ENCODE data around the gene SPAG9. TPM values are rescaled to one million over a fixed set of nuclear protein-coding genes. Genes with fewer than 3 reads are reported as not detected.

Gene SPAG9
- total RNA-seq, 1 donor from 2014 or later: 108 TPM

DNA sequence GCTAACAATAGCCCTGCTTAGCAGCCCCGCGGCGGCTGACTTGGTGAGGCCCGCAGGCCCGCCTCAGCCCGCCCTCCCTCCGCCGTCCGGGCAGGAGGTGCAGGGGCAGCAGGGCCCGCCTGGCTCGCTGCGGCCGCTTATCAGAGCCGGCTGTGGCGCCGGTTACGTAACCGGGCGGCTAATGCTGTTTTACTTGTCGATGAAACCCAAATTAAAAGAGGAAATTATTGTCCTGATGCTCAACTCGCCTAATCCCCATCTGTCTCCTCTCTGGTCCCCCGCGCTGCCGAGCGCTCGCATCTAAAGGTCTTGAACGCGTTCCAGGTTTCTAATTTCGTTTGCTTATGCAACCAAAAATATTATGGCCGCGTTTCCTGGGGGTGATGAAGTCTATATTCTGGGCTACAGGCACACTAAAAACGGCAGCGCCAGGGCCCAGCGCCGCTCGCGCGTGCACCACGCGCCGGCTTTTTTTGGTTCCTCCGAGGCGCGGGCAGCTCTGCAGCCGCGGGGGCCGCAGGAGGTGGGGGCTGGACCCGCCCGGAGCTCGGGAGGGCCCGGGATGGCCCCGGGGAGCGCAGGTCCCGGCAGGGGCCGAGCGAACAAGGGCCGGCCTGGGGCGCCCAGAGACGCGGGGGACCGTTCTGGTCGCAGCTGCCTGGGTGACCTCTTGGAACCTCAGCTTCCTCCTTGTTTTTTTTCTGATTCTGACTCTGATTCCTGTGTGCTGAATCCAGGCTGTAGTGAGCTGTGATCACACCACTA is 189.3 kb downstream of the SPAG9 start:
- ATAC-seq (peak; percentile 93 to 95), DNase-seq (peak; percentile 91)
- Histone ChIP-seq H3K27me3 (ENCODE audit: low read depth) (no peaks in the 10 kb centered on the region), H3K4me3 (peak overlapping the region; percentile 59), H3K36me3 (no peaks in the 10 kb centered on the region), H3K9me3 (no peaks in the 10 kb centered on the region), H3K27ac (peak overlapping the region; percentile 92), H3K4me1 (peaks cover 20% of the 10 kb centered on the region)
- intact Hi-C loops (cut with DNase I): no loop called here
- TF ChIP-seq, protein P1, sequence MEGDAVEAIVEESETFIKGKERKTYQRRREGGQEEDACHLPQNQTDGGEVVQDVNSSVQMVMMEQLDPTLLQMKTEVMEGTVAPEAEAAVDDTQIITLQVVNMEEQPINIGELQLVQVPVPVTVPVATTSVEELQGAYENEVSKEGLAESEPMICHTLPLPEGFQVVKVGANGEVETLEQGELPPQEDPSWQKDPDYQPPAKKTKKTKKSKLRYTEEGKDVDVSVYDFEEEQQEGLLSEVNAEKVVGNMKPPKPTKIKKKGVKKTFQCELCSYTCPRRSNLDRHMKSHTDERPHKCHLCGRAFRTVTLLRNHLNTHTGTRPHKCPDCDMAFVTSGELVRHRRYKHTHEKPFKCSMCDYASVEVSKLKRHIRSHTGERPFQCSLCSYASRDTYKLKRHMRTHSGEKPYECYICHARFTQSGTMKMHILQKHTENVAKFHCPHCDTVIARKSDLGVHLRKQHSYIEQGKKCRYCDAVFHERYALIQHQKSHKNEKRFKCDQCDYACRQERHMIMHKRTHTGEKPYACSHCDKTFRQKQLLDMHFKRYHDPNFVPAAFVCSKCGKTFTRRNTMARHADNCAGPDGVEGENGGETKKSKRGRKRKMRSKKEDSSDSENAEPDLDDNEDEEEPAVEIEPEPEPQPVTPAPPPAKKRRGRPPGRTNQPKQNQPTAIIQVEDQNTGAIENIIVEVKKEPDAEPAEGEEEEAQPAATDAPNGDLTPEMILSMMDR (IDR thresholded peaks at IDR 0.05): no peak

DNA sequence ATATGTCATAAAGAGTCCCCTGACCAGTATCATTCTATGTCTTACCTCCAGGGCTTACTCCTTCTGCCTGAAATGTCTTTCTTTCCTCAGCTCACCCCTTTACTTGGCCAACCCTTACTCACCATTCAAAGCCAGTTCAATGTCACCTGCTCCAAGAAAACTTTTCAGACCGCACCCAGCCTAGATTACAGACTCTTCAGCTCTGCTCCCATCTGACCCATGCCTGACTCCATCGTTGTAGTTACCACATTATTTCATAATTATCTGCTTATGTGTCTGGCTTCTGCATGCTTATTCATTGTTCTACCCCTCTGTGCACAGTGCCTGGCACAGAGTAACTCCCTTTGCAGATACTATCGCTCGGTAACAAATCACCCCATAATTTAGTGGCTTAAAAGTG is 192.0 kb downstream of the SPAG9 start:
- DNase-seq (no peak), ATAC-seq (no peak)
- Histone ChIP-seq H3K4me3 (no peak overlapping the region), H3K4me1 (peaks cover 14% of the 10 kb centered on the region), H3K27me3 (ENCODE audit: low read depth) (no peaks in the 10 kb centered on the region), H3K36me3 (no peaks in the 10 kb centered on the region), H3K9me3 (no peaks in the 10 kb centered on the region), H3K27ac (no peak overlapping the region)
- TF ChIP-seq, protein P1 (IDR thresholded peaks at IDR 0.05): no peak
- intact Hi-C loops (cut with DNase I): no loop called here

DNA sequence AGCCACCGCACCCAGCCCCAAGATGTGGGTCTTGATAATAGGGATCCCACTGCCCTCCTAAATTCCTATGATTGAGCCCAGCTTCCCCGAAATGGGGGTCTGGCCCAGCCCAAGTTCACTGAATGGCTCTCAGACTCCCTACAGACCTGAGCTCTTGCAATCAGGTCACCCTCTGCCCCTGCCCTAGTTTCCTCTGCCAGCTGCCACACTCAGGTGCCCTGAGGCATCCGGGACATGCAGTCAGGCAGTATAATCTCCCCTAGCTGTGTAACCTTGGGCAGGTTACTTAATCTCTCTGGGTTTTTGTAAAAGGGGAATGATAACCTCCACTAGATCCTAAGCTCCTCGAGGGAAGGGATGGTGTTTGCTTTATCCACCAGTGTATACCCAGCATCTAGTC is 193.4 kb downstream of the SPAG9 start:
- no peaks in the 10 kb centered on the region for H3K36me3 ChIP-seq
- no peak for DNase-seq
- ATAC-seq: no peak
- no peaks in the 10 kb centered on the region for H3K27me3 ChIP-seq (ENCODE audit: low read depth)
- intact Hi-C loops (cut with DNase I): no loop called here
- H3K4me3 ChIP-seq: no peak overlapping the region
- TF ChIP-seq, protein P1 (IDR thresholded peaks at IDR 0.05): no peak
- H3K9me3 ChIP-seq: no peaks in the 10 kb centered on the region
- peaks cover 14% of the 10 kb centered on the region for H3K4me1 ChIP-seq
- H3K27ac ChIP-seq: no peak overlapping the region

GRCh38 chr17:50926523-50926922 is 194.1 kb downstream of the SPAG9 start:
- Histone ChIP-seq H3K27me3 (ENCODE audit: low read depth) (no peaks in the 10 kb centered on the region), H3K36me3 (no peaks in the 10 kb centered on the region), H3K4me3 (no peak overlapping the region), H3K27ac (no peak overlapping the region), H3K4me1 (peaks cover 14% of the 10 kb centered on the region), H3K9me3 (no peaks in the 10 kb centered on the region)
- TF ChIP-seq, protein P1 (IDR thresholded peaks at IDR 0.05): no peak
- intact Hi-C loops (cut with DNase I): no loop called here
- ATAC-seq (no peak), DNase-seq (no peak)

DNA sequence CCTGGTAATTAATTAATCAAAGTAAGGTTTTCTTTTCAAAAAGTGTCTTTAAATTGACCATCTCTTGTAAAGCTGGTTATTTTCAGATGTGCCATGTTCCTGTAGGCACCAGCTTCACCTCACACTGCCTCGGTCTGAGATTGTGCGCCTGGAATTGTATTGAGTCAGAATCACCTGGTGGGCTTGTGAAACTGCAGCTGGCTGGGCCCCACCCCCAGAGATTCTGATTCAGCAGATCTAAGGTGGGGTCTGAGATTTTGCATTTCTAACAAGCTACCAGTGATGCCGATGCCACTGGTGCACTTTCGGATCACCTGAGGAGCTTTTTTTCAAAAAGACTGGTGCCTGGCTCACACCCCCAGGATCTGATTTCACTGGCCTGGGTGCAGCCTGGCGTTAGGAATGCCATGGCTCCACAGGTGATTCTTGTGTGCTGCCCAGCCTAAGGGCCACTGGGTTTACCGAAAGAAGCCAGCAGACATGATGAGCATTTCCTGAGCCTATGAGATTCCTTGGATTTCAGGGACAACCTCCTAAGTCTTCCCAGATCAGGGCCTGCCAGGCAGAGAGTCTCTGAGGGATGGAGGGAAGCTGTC is 195.3 kb downstream of the SPAG9 start:
- Histone ChIP-seq H3K27ac (no peak overlapping the region), H3K4me3 (no peak overlapping the region), H3K36me3 (no peaks in the 10 kb centered on the region), H3K9me3 (no peaks in the 10 kb centered on the region), H3K27me3 (ENCODE audit: low read depth) (no peaks in the 10 kb centered on the region), H3K4me1 (peaks cover 7% of the 10 kb centered on the region)
- DNase-seq (no peak), ATAC-seq (no peak)
- TF ChIP-seq, protein P1 (IDR thresholded peaks at IDR 0.05): no peak
- intact Hi-C loops (cut with DNase I): no loop called here
